Adrenal gland (tissue), 5 donors: ENCODE results near the gene LAMA4.

Experiments used
- POLR2A ChIP-seq, 2 donors: fragments of 450-650 bp; IDR thresholded peaks; one replicate each; pipeline ENCODE4 v1.6.1; 2017; ENCODE audit warnings: antibody characterized with exemption in 2 of 2, mild to moderate bottlenecking in 2 of 2, moderate library complexity in 1 of 2
- TF ChIP-seq, protein P1 (sequence below), 6 experiments: fragments of 450-650 bp in 4 of 6; fragments of 200-600 bp in 2 of 6; sonication (generic) in 1 of 6; IDR thresholded peaks; 1 replicate in 5 of 6; 2 replicates in 1 of 6; pipeline versions ENCODE4 v1.5.1 to v1.8.0; 2016 to 2021; ENCODE audit warnings: antibody characterized with exemption in 6 of 6, mild to moderate bottlenecking in 2 of 6, moderate library complexity in 1 of 6
- donor health status: DM: no; HTN: no; CAD: no.

GRCh38 chr6:112189494-112189893, 64.9 kb downstream of the LAMA4 start:
- TF ChIP-seq, protein P1, sequence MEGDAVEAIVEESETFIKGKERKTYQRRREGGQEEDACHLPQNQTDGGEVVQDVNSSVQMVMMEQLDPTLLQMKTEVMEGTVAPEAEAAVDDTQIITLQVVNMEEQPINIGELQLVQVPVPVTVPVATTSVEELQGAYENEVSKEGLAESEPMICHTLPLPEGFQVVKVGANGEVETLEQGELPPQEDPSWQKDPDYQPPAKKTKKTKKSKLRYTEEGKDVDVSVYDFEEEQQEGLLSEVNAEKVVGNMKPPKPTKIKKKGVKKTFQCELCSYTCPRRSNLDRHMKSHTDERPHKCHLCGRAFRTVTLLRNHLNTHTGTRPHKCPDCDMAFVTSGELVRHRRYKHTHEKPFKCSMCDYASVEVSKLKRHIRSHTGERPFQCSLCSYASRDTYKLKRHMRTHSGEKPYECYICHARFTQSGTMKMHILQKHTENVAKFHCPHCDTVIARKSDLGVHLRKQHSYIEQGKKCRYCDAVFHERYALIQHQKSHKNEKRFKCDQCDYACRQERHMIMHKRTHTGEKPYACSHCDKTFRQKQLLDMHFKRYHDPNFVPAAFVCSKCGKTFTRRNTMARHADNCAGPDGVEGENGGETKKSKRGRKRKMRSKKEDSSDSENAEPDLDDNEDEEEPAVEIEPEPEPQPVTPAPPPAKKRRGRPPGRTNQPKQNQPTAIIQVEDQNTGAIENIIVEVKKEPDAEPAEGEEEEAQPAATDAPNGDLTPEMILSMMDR (IDR thresholded peaks at IDR 0.05): no peak
- no peak for TF ChIP-seq POLR2A (IDR thresholded peaks at IDR 0.05)
